Esophagus muscularis mucosa (tissue), 3 donors: ENCODE data around the gene CATSPERE.

Experiments
- CTCF ChIP-seq, 3 experiments: fragments of 200-600 bp in 2 of 3; fragments of 450-650 bp in 1 of 3; sonication (generic) in 2 of 3; IDR thresholded peaks; one replicate each; pipeline ENCODE4 v1.5.1; 2017 to 2019; ENCODE audit warnings: antibody characterized with exemption in 3 of 3, mild to moderate bottlenecking in 2 of 3, moderate library complexity in 1 of 3
- POLR2A ChIP-seq: fragments of 450-650 bp; IDR thresholded peaks from one replicate; pipeline ENCODE4 v1.6.1; 2017; ENCODE audit warnings: antibody characterized with exemption, moderate library complexity, mild to moderate bottlenecking, low read depth
- POLR2AphosphoS5 ChIP-seq, 2 donors: sonication (generic); formaldehyde crosslinking; IDR thresholded peaks; one replicate each; pipeline ENCODE4 v1.6.1; 2017; ENCODE audit warnings: antibody characterized with exemption in 2 of 2

DNA sequence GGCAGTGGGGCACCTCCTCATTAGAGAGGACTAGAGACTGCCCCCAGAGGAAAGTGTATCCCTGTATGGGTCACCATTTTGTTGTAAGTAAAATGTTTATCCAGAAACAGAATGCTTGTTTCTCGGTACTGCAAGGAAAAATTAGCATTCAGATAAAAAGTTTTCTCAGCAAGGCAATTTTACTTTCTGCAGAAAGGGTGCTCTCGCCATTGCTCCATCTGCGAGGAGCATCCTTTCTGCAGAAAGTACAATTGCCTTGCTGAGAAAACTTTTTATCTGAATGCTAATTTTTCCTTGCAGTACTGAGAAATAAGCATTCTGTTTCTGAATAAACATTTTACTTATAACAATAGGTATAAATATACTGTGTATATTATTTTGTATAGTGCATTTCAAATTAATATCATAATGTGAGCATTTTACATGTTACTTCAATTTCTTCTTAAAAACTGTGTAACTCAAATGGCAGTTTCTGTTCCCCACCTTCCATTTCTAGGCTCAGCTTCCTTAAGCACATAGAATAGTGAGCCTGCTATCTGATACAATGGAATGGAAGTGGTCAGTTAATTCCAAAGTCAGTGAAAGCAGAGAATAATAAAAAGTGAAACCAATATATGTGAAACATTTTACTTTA lies 115.3 kb downstream of the CATSPERE start:
- no peak for TF ChIP-seq POLR2AphosphoS5 (IDR thresholded peaks at IDR 0.05)
- no peak for TF ChIP-seq CTCF (IDR thresholded peaks at IDR 0.05)
- TF ChIP-seq POLR2A = no peak
